GM12878 (cell line): Measurements from ENCODE around the gene DMXL2. TPM values are rescaled to one million over a fixed set of nuclear protein-coding genes. Genes with fewer than 3 reads are reported as not detected.

Experiments
- ATAC-seq: fragments of 200-7000 bp; cut with Tn5 transposase; 3 replicates; pipeline ENCODE4 v1.9.1; 2020; ENCODE audit warnings: mild to moderate bottlenecking, moderate library complexity
- BruUV-seq: library from RNA; stranded (reverse); fragments of 400-500 nt; replicated peaks from 2 replicates; lab custom pipeline; 2021; lab: Mats Ljungman, UMichigan
- CTCF ChIA-PET: fragments of 300-600 bp; sonication (Branson Sonifier 250); formaldehyde crosslinking; extraction: SDS; loops from one replicate; lab custom pipeline; 2021; ENCODE audit warnings: inconsistent platforms; lab: Yijun Ruan, JAX
- POLR2A ChIA-PET: fragments of 350-600 bp; formaldehyde crosslinking; extraction: SDS; loops from one replicate; lab custom pipeline; 2021; ENCODE audit warnings: inconsistent platforms; lab: Charles Lee
- RAD21 ChIA-PET: fragments of 300-600 bp; sonication (Branson Sonifier 250); formaldehyde crosslinking; loops from one replicate; lab custom pipeline; 2023; ENCODE audit warnings: antibody characterized with exemption; ENCODE audit not compliant: unreplicated experiment; lab: Charles Lee
- SMC1A ChIA-PET: fragments of 300-600 bp; sonication (Branson Sonifier 250); formaldehyde crosslinking; loops from one replicate; lab custom pipeline; 2023; ENCODE audit not compliant: unreplicated experiment, uncharacterized antibody; lab: Charles Lee
- DNase-seq: peaks from one replicate; pipeline ENCODE4 v3.0.0-alpha.2; 2011; ENCODE audit warnings: low read depth, low spot score
- FAIRE-seq: peaks from 3 replicates; lab custom pipeline; 2011; peaks lifted over from hg19 to GRCh38; lab: Jason Lieb, UNC
- H2AFZ ChIP-seq: 2 replicates; pipeline ENCODE4 v1.6.0; 2011; ENCODE audit warnings: low read depth, low read length, control low read depth; ENCODE audit not compliant: control insufficient read depth
- H3K27ac ChIP-seq: 2 replicates; pipeline ENCODE4 v1.5.1; 2011; ENCODE audit warnings: control low read depth; ENCODE audit not compliant: control insufficient read depth, insufficient read depth
- H3K27me3 ChIP-seq, 2 experiments: replicated peaks in 1 of 2; 2 replicates each; pipeline versions ENCODE4 v1.6.0 to v1.6.1; 2011; ENCODE audit warnings: low read length in 1 of 2; ENCODE audit not compliant: control insufficient read depth in 2 of 2, insufficient read depth in 2 of 2
- H3K36me3 ChIP-seq, 2 experiments: 2 replicates each; pipeline ENCODE4 v1.5.1; 2011; ENCODE audit warnings: low read length in 1 of 2; ENCODE audit not compliant: control insufficient read depth in 2 of 2, insufficient read depth in 2 of 2
- H3K4me1 ChIP-seq: 2 replicates; pipeline ENCODE4 v1.6.1; 2011; ENCODE audit warnings: mild to moderate bottlenecking, low read length, moderate library complexity, mixed read lengths; ENCODE audit not compliant: control insufficient read depth, insufficient read depth
- H3K4me2 ChIP-seq: 2 replicates; pipeline ENCODE4 v1.6.0; 2011; ENCODE audit warnings: control low read depth; ENCODE audit not compliant: control insufficient read depth, insufficient read depth
- H3K4me3 ChIP-seq: fragments of 200-600 bp; sonication (generic); 2 replicates; pipeline ENCODE4 v1.5.1; 2016
- H3K79me2 ChIP-seq: 2 replicates; pipeline ENCODE4 v1.6.0; 2011; ENCODE audit warnings: low read length; ENCODE audit not compliant: control insufficient read depth, insufficient read depth
- H3K9ac ChIP-seq: 2 replicates; pipeline ENCODE4 v1.8.0; 2011; ENCODE audit warnings: low read length, control low read depth, mixed read lengths; ENCODE audit not compliant: control insufficient read depth, insufficient read depth
- H3K9me3 ChIP-seq: replicated peaks from 3 replicates; pipeline ENCODE4 v1.5.1; 2011; ENCODE audit warnings: mild to moderate bottlenecking, low read length; ENCODE audit not compliant: control insufficient read depth, insufficient read depth
- H4K20me1 ChIP-seq: 2 replicates; pipeline ENCODE4 v1.6.0; 2011; ENCODE audit not compliant: control insufficient read depth, insufficient read depth
- ASH2L ChIP-seq: fragments of 300-600, 200-600 bp; sonication (generic); IDR thresholded peaks from 2 replicates; pipeline ENCODE4 v1.6.1; 2017; ENCODE audit warnings: low read depth, mild to moderate bottlenecking, borderline replicate concordance
- EP300 ChIP-seq, 2 experiments: fragments of 150-350 bp in 1 of 2; IDR thresholded peaks; 2 replicates each; pipeline ENCODE4 v1.6.1; 2011 to 2012; ENCODE audit warnings: low read depth in 2 of 2, low read length in 2 of 2, borderline replicate concordance in 1 of 2, improper control_type of control experiment in 1 of 2, inconsistent platforms in 1 of 2; ENCODE audit not compliant: control insufficient read depth in 1 of 2
- LARP7 ChIP-seq: fragments of 450-650 bp; IDR thresholded peaks from 2 replicates; pipeline ENCODE4 v1.6.1; 2017; ENCODE audit warnings: mild to moderate bottlenecking
- NR2C2 ChIP-seq: IDR thresholded peaks from 2 replicates; pipeline ENCODE4 v1.6.1; 2011; ENCODE audit warnings: borderline replicate concordance, low read depth; ENCODE audit not compliant: control insufficient read depth, insufficient read length
- PBX3 ChIP-seq: IDR thresholded peaks from 2 replicates; pipeline ENCODE4 v1.6.1; 2011; ENCODE audit warnings: mild to moderate bottlenecking, low read depth, low read length, moderate library complexity; ENCODE audit not compliant: insufficient replicate concordance
- RFX5 ChIP-seq: IDR thresholded peaks from 2 replicates; pipeline ENCODE4 v1.6.1; 2011; ENCODE audit warnings: low read depth, low read length, improper control_type of control experiment
- SP1 ChIP-seq: IDR thresholded peaks from one replicate; pipeline ENCODE4 v1.6.1; 2011; ENCODE audit warnings: low read depth, low read length
- ZNF687 ChIP-seq: fragments of 450-650 bp; IDR thresholded peaks from 2 replicates; pipeline ENCODE4 v1.6.1; 2017; ENCODE audit warnings: mild to moderate bottlenecking, moderate library complexity
- ZZZ3 ChIP-seq: IDR thresholded peaks from 2 replicates; pipeline ENCODE4 v1.6.1; 2011; ENCODE audit warnings: low read depth; ENCODE audit not compliant: control insufficient read depth, insufficient read length
- WGBS: methylation state at CpG from one replicate; pipeline ENCODE4 v1.1.6; 2016; ENCODE audit warnings: low lambda C conversion rate; ENCODE audit not compliant: insufficient replicate concordance, insufficient coverage; ENCODE audit errors: missing lambda C conversion rate; 5-methylcytosine and 5-hydroxymethylcytosine counted together
- in situ Hi-C: fragments of 300-500 bp; cut with MboI; formaldehyde crosslinking; loops from 9 replicates; pipeline ENCODE4 v1.14.3; 2018; ENCODE audit warnings: mixed read lengths
- intact Hi-C: fragments of 100-400 bp; cut with micrococcal nuclease; formaldehyde crosslinking; loops from one replicate; pipeline ENCODE4 v1.14.2; 2022; ENCODE audit not compliant: unreplicated experiment
- polyA plus RNA-seq, 11 experiments: library from polyadenylated mRNA; depleted of rRNA in 4 of 11; unstranded in 6 of 11; stranded (reverse) in 5 of 11; fragments of >200 nt; fragmentation: Nextera tagmentation in 4 of 11; fragmentation: Illumina TruSeq in 1 of 11; extraction: Ambion mirVana in 4 of 11; extraction: Trizol in 1 of 11; gene quantifications; 1 replicate in 1 of 11; 2 replicates in 10 of 11; pipeline versions ENCODE4 v1.2.1 to v1.2.3, GENCODE V29; 2011 to 2016; ENCODE audit warnings: inconsistent platforms in 2 of 11, missing spikeins in 2 of 11, low read depth in 1 of 11
- total RNA-seq, 4 experiments: library from RNA; depleted of rRNA in 3 of 4; stranded (reverse); fragments of >200 nt in 3 of 4; fragmentation: Illumina TruSeq in 1 of 4; extraction: Trizol in 1 of 4; gene quantifications; 2 replicates each; pipeline versions ENCODE4 v1.2.1 to v1.2.3, GENCODE V29; 2013 to 2021

Gene DMXL2
- total and polyA plus RNA-seq, 10 of the 15 experiments (the other 5 are each of a cell fraction or from before 2014, with no cell fraction given) = 8.5 to 32.1 (median 22.0) TPM

GRCh38 chr15:51550841-51551240 is 71.7 kb downstream of the DMXL2 start:
- Histone ChIP-seq H3K4me2 (no peak overlapping the region), H3K27me3 (no peaks in the 10 kb centered on the region), H3K27ac (no peak overlapping the region), H3K4me1 (no peaks in the 10 kb centered on the region), H4K20me1 (no peaks in the 10 kb centered on the region), H3K9me3 (no peaks in the 10 kb centered on the region), H2AFZ (no peak overlapping the region), H3K36me3 (no peaks in the 10 kb centered on the region), H3K79me2 (no peaks in the 10 kb centered on the region), H3K9ac (no peak overlapping the region), H3K4me3 (no peak overlapping the region)
- 74% methylated on average over 2 of the region's 2 CpGs for WGBS
- intact Hi-C loops (no loop called here), in situ Hi-C loops (no loop called here)
- ChIA-PET CTCF (interaction anchor here (1.8 kb wide), 1 partner anchor 14 kb away, joined by 8 read pairs; no protein-coding TSS in a partner anchor), RAD21 (no interaction called here), SMC1A (no interaction called here), POLR2A (no interaction called here)
- no peak for TF ChIP-seq LARP7
- TF ChIP-seq NR2C2 = no peak
- TF ChIP-seq ASH2L = no peak
- no peak for TF ChIP-seq ZNF687
- no peak for TF ChIP-seq EP300 (IDR thresholded peaks at IDR 0.05; ENCODE audit: borderline replicate concordance in 1 of 2, control insufficient read depth in 1 of 2, low read depth in 2 of 2, low read length in 2 of 2)
- no peak for TF ChIP-seq RFX5
- TF ChIP-seq PBX3 = no peak
- TF ChIP-seq ZZZ3 = no peak
- TF ChIP-seq SP1 = no peak
- no TSS peak for BruUV-seq
- DNase-seq (no peak), ATAC-seq (no peak), FAIRE-seq (no peak)
